WERI-Rb-1 (cell line): Measurements from ENCODE around the gene PPP2R2B.

ENCODE experiments used
- DNase-seq: peaks from one replicate; pipeline ENCODE4 v3.0.0-alpha.2; 2020
- H3K27ac ChIP-seq: fragments of 250-450 bp; sonication (Bioruptor Pico); 2 replicates; pipeline ENCODE4 v1.5.1; 2020; ENCODE audit warnings: mild to moderate bottlenecking, moderate library complexity
- H3K27me3 ChIP-seq: fragments of 250-450 bp; sonication (Bioruptor Pico); 2 replicates; pipeline ENCODE4 v1.5.1; 2021; ENCODE audit warnings: mild to moderate bottlenecking, low read depth, moderate library complexity; ENCODE audit not compliant: insufficient read depth, severe bottlenecking
- H3K36me3 ChIP-seq: fragments of 250-450 bp; sonication (Bioruptor Pico); 2 replicates; pipeline ENCODE4 v1.5.1; 2020; ENCODE audit warnings: mild to moderate bottlenecking, moderate library complexity
- H3K4me3 ChIP-seq: 2 replicates; pipeline ENCODE4 v1.5.1; 2011; ENCODE audit warnings: low read depth, mild to moderate bottlenecking, control low read depth, low read length
- H3K9me3 ChIP-seq: fragments of 250-450 bp; sonication (Bioruptor Pico); 2 replicates; pipeline ENCODE4 v1.5.1; 2021; ENCODE audit warnings: mild to moderate bottlenecking, moderate library complexity; ENCODE audit not compliant: severe bottlenecking
- CTCF ChIP-seq: IDR thresholded peaks from 2 replicates; pipeline ENCODE4 v1.5.1; 2011; ENCODE audit warnings: low read depth, mild to moderate bottlenecking, control low read depth, inconsistent platforms, low read length

Gene PPP2R2B

GRCh38 chr5:146548781-146549449 lies 329.6 kb downstream of the PPP2R2B start:
- H3K36me3 ChIP-seq, result no peaks in the 10 kb centered on the region
- no peaks in the 10 kb centered on the region for H3K9me3 ChIP-seq
- no peaks in the 10 kb centered on the region for H3K27me3 ChIP-seq
- H3K4me3 ChIP-seq, result no peak overlapping the region
- no peak for DNase-seq
- no peak overlapping the region for H3K27ac ChIP-seq
- no peak for TF ChIP-seq CTCF

GRCh38 chr5:146544232-146544631 lies 334.3 kb downstream of the PPP2R2B start:
- no peak for DNase-seq
- Histone ChIP-seq H3K36me3 (no peaks in the 10 kb centered on the region), H3K4me3 (no peak overlapping the region), H3K27me3 (no peaks in the 10 kb centered on the region), H3K27ac (no peak overlapping the region), H3K9me3 (no peaks in the 10 kb centered on the region)
- no peak for TF ChIP-seq CTCF

- H3K36me3 ChIP-seq, result no peaks in the 10 kb centered on the region
- no peak overlapping the region for H3K27ac ChIP-seq
- H3K27me3 ChIP-seq, result no peaks in the 10 kb centered on the region
- H3K9me3 ChIP-seq, result no peaks in the 10 kb centered on the region
- H3K4me3 ChIP-seq, result no peak overlapping the region
- TF ChIP-seq CTCF, result peak; percentile 86
- peak; percentile 80 for DNase-seq
These were observed 336.4 kb downstream of the PPP2R2B start for GRCh38 chr5:146541958-146542849.

GRCh38 chr5:146540414-146540813 lies 338.1 kb downstream of the PPP2R2B start:
- no peaks in the 10 kb centered on the region for H3K36me3 ChIP-seq
- H3K9me3 ChIP-seq, result no peaks in the 10 kb centered on the region
- no peak overlapping the region for H3K27ac ChIP-seq
- TF ChIP-seq CTCF, result no peak
- no peaks in the 10 kb centered on the region for H3K27me3 ChIP-seq
- H3K4me3 ChIP-seq, result no peak overlapping the region
- DNase-seq, result no peak

- TF ChIP-seq CTCF, result no peak
- no peaks in the 10 kb centered on the region for H3K36me3 ChIP-seq
- H3K27me3 ChIP-seq, result no peaks in the 10 kb centered on the region
- H3K27ac ChIP-seq, result no peak overlapping the region
- no peak overlapping the region for H3K4me3 ChIP-seq
- no peak for DNase-seq
- no peaks in the 10 kb centered on the region for H3K9me3 ChIP-seq
These were observed 338.6 kb downstream of the PPP2R2B start for GRCh38 chr5:146539973-146540372.
